HCT116 (cell line): Measurements from ENCODE around the gene KRTAP22-2.

ENCODE experiments used
- CBX3 ChIP-seq: IDR thresholded peaks from 2 replicates; pipeline ENCODE4 v1.6.1; 2012; ENCODE audit warnings: low read depth
- CTCF ChIP-seq, 3 experiments: fragments of 200-600 bp in 1 of 3; sonication (generic) in 1 of 3; IDR thresholded peaks in 2 of 3; conservative IDR thresholded peaks in 1 of 3; 2 replicates each; pipeline ENCODE4 v1.5.1; 2012 to 2017; ENCODE audit warnings: low read depth in 2 of 3, low read length in 2 of 3, antibody characterized with exemption in 1 of 3, borderline replicate concordance in 1 of 3, control low read depth in 1 of 3, mild to moderate bottlenecking in 1 of 3, mixed read lengths in 1 of 3, mixed run types in 1 of 3, moderate library complexity in 1 of 3; ENCODE audit not compliant: insufficient read depth in 1 of 3
- EZH2 ChIP-seq: fragments of 200-600 bp; sonication (generic); IDR thresholded peaks from 2 replicates; pipeline ENCODE4 v1.6.1; 2017; ENCODE audit warnings: antibody characterized with exemption, mixed run types
- EZH2phosphoT487 ChIP-seq: fragments of 200-600 bp; IDR thresholded peaks from 2 replicates; pipeline ENCODE4 v1.6.1; 2018; ENCODE audit warnings: antibody characterized with exemption, borderline replicate concordance
- FOSL1 ChIP-seq: IDR thresholded peaks from 2 replicates; pipeline ENCODE4 v1.6.1; 2012; ENCODE audit warnings: low read depth
- MAX ChIP-seq: IDR thresholded peaks from 2 replicates; pipeline ENCODE4 v1.6.1; 2012
- POLR2A ChIP-seq: IDR thresholded peaks from 2 replicates; pipeline ENCODE4 v1.7.0; 2011; ENCODE audit warnings: borderline replicate concordance; ENCODE audit not compliant: insufficient read depth, insufficient read length; ENCODE audit errors: extremely low read depth
- RAD21 ChIP-seq: IDR thresholded peaks from 2 replicates; pipeline ENCODE4 v1.6.1; 2012; ENCODE audit warnings: low read depth, mild to moderate bottlenecking
- REST ChIP-seq: IDR thresholded peaks from 2 replicates; pipeline ENCODE4 v1.6.1; 2012; ENCODE audit warnings: low read depth
- ZBTB33 ChIP-seq: IDR thresholded peaks from 2 replicates; pipeline ENCODE4 v1.6.1; 2011; ENCODE audit warnings: mild to moderate bottlenecking, low read length, moderate library complexity; ENCODE audit not compliant: insufficient replicate concordance; ENCODE audit errors: extremely low read depth
- ZFX ChIP-seq: fragments of 450-650 bp; IDR thresholded peaks from 2 replicates; pipeline ENCODE4 v1.6.1; 2017
- ZNF274 ChIP-seq: fragments of 200-500 bp; sonication (Bioruptor generic); IDR thresholded peaks from 2 replicates; pipeline ENCODE4 v1.6.1; 2014; ENCODE audit warnings: mild to moderate bottlenecking, low read depth, low read length, inconsistent platforms
- TF ChIP-seq, protein P1 (sequence below): IDR thresholded peaks from 2 replicates; pipeline ENCODE4 v1.6.1; 2012

DNA sequence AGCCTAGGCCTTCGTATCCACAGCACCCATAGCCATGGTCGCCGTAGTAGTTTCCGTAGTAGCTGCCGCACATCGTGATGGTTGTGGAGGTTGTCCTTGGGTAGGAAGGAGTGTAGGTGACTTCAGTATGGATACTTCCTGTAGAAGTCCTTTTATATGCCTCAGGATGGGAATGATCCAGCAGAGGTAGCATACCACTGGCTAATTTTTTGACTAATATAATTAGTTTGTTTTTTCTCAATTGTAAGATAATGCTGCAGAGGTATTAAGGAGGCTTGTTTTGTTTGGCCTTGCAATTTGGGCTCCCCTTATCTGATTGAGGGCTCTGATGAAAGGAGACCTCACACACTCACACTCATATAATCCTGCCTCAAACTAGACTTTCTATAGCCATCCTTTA lies 8.6 kb upstream of the KRTAP22-2 start, which contains the start of gene KRTAP6-2:
- TF ChIP-seq CTCF (IDR thresholded peaks at IDR 0.05 in 2 of 3, conservative IDR thresholded peaks at IDR 0.05 in 1 of 3; ENCODE audit: borderline replicate concordance in 1 of 3, insufficient read depth in 1 of 3, low read depth in 2 of 3, low read length in 2 of 3) (no peak), ZNF274 (no peak), ZBTB33 (no peak), REST (no peak), EZH2 (no peak), POLR2A (no peak), CBX3 (no peak), FOSL1 (no peak), RAD21 (no peak), EZH2phosphoT487 (no peak), ZFX (no peak), MAX (no peak)
- TF ChIP-seq, protein P1, sequence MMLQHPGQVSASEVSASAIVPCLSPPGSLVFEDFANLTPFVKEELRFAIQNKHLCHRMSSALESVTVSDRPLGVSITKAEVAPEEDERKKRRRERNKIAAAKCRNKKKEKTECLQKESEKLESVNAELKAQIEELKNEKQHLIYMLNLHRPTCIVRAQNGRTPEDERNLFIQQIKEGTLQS, result no peak
